Testis (tissue), 2 donors: Measurements from ENCODE around the gene DRG1.

Experiments
- CTCF ChIP-seq, 3 experiments: fragments of 450-650 bp in 2 of 3; fragments of 200-600 bp in 1 of 3; sonication (generic) in 1 of 3; IDR thresholded peaks; one replicate each; pipeline ENCODE4 v1.5.1; 2016 to 2019; ENCODE audit warnings: antibody characterized with exemption in 3 of 3, mild to moderate bottlenecking in 2 of 3, moderate library complexity in 1 of 3
- POLR2A ChIP-seq: fragments of 450-650 bp; IDR thresholded peaks from one replicate; pipeline ENCODE4 v1.6.1; 2017; ENCODE audit warnings: antibody characterized with exemption, mild to moderate bottlenecking, moderate library complexity

- TF ChIP-seq POLR2A (no peak), CTCF (IDR thresholded peaks at IDR 0.05) (no peak)
These were observed 75.3 kb downstream of the DRG1 start for GRCh38 chr22:31474743-31475142.
